ENCODE measurements around the gene SCNN1B. TPM values are rescaled to one million over a fixed set of nuclear protein-coding genes. Genes with fewer than 3 reads are reported as not detected.

The SCNN1B gene
- total RNA-seq, 1 donor from 2014 or later = not detected

- peaks cover 75% of the 10 kb centered on the region for H3K27me3 ChIP-seq (ENCODE audit: low read depth)
- DNase-seq = no peak
- no peaks in the 10 kb centered on the region for H3K9me3 ChIP-seq (replicated peaks)
- intact Hi-C loops (cut with micrococcal nuclease) = no loop called here
- H3K36me3 ChIP-seq = no peaks in the 10 kb centered on the region
- H3K27ac ChIP-seq (replicated peaks) = no peak overlapping the region
- no peaks in the 10 kb centered on the region for H3K4me1 ChIP-seq
- no peak for TF ChIP-seq CTCF (IDR thresholded peaks at IDR 0.05; ENCODE audit: borderline replicate concordance)
- no peak overlapping the region for H3K4me3 ChIP-seq
Observed at GRCh38 chr16:23280483-23280967, 21.6 kb upstream of the SCNN1B start.

- Histone ChIP-seq H3K9me3 (replicated peaks) (no peaks in the 10 kb centered on the region), H3K4me1 (no peaks in the 10 kb centered on the region), H3K27ac (replicated peaks) (no peak overlapping the region), H3K27me3 (ENCODE audit: low read depth) (peaks cover 54% of the 10 kb centered on the region), H3K4me3 (no peak overlapping the region), H3K36me3 (no peaks in the 10 kb centered on the region)
- no peak for DNase-seq
- intact Hi-C loops (cut with micrococcal nuclease) = no loop called here
- TF ChIP-seq CTCF (IDR thresholded peaks at IDR 0.05; ENCODE audit: borderline replicate concordance) = no peak
Observed at GRCh38 chr16:23282568-23282967, 19.5 kb upstream of the SCNN1B start.

- peaks cover 51% of the 10 kb centered on the region for H3K27me3 ChIP-seq (ENCODE audit: low read depth)
- TF ChIP-seq CTCF (IDR thresholded peaks at IDR 0.05; ENCODE audit: borderline replicate concordance) = no peak
- intact Hi-C loops (cut with micrococcal nuclease) = no loop called here
Observed at GRCh38 chr16:23283571-23283970, 18.5 kb upstream of the SCNN1B start.

GRCh38 chr16:23284584-23284983, 17.5 kb upstream of the SCNN1B start:
- DNase-seq = no peak
- intact Hi-C loops (cut with micrococcal nuclease) = no loop called here
- no peaks in the 10 kb centered on the region for H3K4me1 ChIP-seq
- TF ChIP-seq CTCF (IDR thresholded peaks at IDR 0.05; ENCODE audit: borderline replicate concordance) = no peak
- no peaks in the 10 kb centered on the region for H3K9me3 ChIP-seq (replicated peaks)
- no peak overlapping the region for H3K27ac ChIP-seq (replicated peaks)
- H3K27me3 ChIP-seq (ENCODE audit: low read depth) = peaks cover 48% of the 10 kb centered on the region
- no peaks in the 10 kb centered on the region for H3K36me3 ChIP-seq
- H3K4me3 ChIP-seq = no peak overlapping the region

More at GRCh38 chr16:23283571-23283970, 18.5 kb upstream of the SCNN1B start:
- Histone ChIP-seq H3K4me3 (no peak overlapping the region), H3K27ac (replicated peaks) (no peak overlapping the region), H3K4me1 (no peaks in the 10 kb centered on the region), H3K9me3 (replicated peaks) (no peaks in the 10 kb centered on the region), H3K36me3 (no peaks in the 10 kb centered on the region)
- DNase-seq = no peak

GRCh38 chr16:23286131-23286532, 16.0 kb upstream of the SCNN1B start:
- Histone ChIP-seq H3K4me3 (no peak overlapping the region), H3K27ac (replicated peaks) (no peak overlapping the region), H3K36me3 (no peaks in the 10 kb centered on the region), H3K27me3 (ENCODE audit: low read depth) (peaks cover 34% of the 10 kb centered on the region), H3K4me1 (no peaks in the 10 kb centered on the region), H3K9me3 (replicated peaks) (no peaks in the 10 kb centered on the region)
- intact Hi-C loops (cut with micrococcal nuclease) = no loop called here
- no peak for DNase-seq
- TF ChIP-seq CTCF (IDR thresholded peaks at IDR 0.05; ENCODE audit: borderline replicate concordance) = no peak

All from left ventricle myocardium inferior (tissue), 1 donor.